ENCODE data around the gene TPD52L1.

DNA sequence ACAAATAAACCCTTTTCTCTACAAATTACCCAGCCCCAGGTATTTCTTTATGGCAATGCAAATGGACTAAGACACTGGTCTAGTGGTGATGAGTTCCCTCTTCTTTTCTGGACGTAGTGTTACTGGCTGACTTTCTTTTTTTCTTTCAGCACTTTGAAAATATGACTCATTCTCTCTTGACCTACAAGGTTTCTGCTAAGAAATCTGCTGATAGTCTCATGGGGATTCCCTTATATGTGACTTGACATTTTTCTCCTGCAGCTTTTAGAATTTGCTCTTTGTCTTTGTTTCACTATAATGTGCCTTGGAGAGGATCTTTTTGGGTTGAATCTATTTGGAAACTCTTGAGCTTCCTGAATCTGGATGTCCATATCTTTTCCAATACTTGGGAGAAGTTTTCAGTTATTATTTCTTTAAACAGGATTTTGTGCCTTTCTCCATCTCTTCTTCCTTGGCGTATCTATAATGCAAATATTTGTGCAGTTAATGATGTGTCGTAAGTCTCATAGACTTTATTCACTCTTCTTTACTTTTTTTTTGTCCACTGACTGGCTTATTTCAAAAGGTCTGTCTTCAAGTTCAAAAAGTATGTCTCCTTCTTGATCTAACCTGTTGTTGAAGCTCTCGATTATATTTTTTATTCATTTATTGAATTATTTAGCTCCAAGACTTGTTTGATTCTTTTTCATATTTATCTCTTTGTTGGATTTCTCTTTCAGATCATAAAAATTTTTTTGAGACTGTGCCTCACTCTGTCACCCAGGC lies 42.2 kb upstream of the TPD52L1 start:
- TF ChIP-seq, protein P1, sequence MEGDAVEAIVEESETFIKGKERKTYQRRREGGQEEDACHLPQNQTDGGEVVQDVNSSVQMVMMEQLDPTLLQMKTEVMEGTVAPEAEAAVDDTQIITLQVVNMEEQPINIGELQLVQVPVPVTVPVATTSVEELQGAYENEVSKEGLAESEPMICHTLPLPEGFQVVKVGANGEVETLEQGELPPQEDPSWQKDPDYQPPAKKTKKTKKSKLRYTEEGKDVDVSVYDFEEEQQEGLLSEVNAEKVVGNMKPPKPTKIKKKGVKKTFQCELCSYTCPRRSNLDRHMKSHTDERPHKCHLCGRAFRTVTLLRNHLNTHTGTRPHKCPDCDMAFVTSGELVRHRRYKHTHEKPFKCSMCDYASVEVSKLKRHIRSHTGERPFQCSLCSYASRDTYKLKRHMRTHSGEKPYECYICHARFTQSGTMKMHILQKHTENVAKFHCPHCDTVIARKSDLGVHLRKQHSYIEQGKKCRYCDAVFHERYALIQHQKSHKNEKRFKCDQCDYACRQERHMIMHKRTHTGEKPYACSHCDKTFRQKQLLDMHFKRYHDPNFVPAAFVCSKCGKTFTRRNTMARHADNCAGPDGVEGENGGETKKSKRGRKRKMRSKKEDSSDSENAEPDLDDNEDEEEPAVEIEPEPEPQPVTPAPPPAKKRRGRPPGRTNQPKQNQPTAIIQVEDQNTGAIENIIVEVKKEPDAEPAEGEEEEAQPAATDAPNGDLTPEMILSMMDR (IDR thresholded peaks at IDR 0.05) = no peak
- no peak for TF ChIP-seq MYBL2 (CRISPR knock-in tag; IDR thresholded peaks at IDR 0.05)
- TF ChIP-seq, protein P2, sequence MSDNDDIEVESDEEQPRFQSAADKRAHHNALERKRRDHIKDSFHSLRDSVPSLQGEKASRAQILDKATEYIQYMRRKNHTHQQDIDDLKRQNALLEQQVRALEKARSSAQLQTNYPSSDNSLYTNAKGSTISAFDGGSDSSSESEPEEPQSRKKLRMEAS (CRISPR knock-in tag; IDR thresholded peaks at IDR 0.05) = no peak
- TF ChIP-seq ZNF219 (CRISPR knock-in tag; IDR thresholded peaks at IDR 0.05; ENCODE audit: borderline replicate concordance) = no peak
- no peak for TF ChIP-seq ESRRA (CRISPR knock-in tag; IDR thresholded peaks at IDR 0.05; ENCODE audit: borderline replicate concordance)
- no peak for TF ChIP-seq ETV6 (CRISPR knock-in tag; IDR thresholded peaks at IDR 0.05)
- no peak for TF ChIP-seq TP53 (CRISPR knock-in tag; IDR thresholded peaks at IDR 0.05)
- no peak for TF ChIP-seq GABPB1 (CRISPR knock-in tag; IDR thresholded peaks at IDR 0.05)
- TF ChIP-seq, protein P3, sequence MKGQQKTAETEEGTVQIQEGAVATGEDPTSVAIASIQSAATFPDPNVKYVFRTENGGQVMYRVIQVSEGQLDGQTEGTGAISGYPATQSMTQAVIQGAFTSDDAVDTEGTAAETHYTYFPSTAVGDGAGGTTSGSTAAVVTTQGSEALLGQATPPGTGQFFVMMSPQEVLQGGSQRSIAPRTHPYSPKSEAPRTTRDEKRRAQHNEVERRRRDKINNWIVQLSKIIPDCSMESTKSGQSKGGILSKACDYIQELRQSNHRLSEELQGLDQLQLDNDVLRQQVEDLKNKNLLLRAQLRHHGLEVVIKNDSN (CRISPR knock-in tag; IDR thresholded peaks at IDR 0.05) = no peak

All from WTC11 (cell line).